NB4 (cell line): Measurements from ENCODE around the gene UXS1.

Experiments
- MYC ChIP-seq: IDR thresholded peaks from 2 replicates; pipeline ENCODE4 v1.6.1; 2011; ENCODE audit warnings: low read depth, low read length
- POLR2A ChIP-seq: IDR thresholded peaks from 2 replicates; pipeline ENCODE4 v1.6.1; 2011; ENCODE audit warnings: mild to moderate bottlenecking; ENCODE audit not compliant: insufficient read length; ENCODE audit errors: extremely low read depth
- TF ChIP-seq, protein P1 (sequence below): IDR thresholded peaks from one replicate; pipeline ENCODE4 v1.5.1; 2012; ENCODE audit warnings: low read depth, low read length
- TF ChIP-seq, protein P2 (sequence below): IDR thresholded peaks from 2 replicates; pipeline ENCODE4 v1.6.1; 2011; ENCODE audit warnings: low read depth, low read length

DNA sequence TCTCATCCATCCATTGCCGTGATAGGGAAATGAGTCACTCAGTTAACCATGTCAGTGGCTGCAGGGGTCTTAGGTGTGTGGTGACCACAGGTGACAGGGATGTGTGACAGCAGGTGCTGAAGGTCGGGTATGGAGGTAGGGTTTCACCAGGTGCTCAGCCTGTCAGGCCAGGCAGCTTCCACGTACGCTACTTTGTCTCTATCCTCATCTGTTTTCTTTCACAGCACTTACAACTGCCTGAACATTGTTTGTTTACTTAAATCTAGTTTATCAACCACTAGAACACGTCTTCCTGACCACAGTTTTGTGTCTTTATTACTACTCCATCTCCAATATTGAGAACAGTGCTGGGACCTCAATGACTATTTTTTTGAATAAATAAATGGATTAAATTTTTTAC, 11.4 kb upstream of the UXS1 start:
- TF ChIP-seq, protein P1, sequence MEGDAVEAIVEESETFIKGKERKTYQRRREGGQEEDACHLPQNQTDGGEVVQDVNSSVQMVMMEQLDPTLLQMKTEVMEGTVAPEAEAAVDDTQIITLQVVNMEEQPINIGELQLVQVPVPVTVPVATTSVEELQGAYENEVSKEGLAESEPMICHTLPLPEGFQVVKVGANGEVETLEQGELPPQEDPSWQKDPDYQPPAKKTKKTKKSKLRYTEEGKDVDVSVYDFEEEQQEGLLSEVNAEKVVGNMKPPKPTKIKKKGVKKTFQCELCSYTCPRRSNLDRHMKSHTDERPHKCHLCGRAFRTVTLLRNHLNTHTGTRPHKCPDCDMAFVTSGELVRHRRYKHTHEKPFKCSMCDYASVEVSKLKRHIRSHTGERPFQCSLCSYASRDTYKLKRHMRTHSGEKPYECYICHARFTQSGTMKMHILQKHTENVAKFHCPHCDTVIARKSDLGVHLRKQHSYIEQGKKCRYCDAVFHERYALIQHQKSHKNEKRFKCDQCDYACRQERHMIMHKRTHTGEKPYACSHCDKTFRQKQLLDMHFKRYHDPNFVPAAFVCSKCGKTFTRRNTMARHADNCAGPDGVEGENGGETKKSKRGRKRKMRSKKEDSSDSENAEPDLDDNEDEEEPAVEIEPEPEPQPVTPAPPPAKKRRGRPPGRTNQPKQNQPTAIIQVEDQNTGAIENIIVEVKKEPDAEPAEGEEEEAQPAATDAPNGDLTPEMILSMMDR: no peak
- TF ChIP-seq MYC (no peak), POLR2A (no peak)
- TF ChIP-seq, protein P2, sequence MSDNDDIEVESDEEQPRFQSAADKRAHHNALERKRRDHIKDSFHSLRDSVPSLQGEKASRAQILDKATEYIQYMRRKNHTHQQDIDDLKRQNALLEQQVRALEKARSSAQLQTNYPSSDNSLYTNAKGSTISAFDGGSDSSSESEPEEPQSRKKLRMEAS: no peak
